ENCODE data around the gene GPHN.

DNA sequence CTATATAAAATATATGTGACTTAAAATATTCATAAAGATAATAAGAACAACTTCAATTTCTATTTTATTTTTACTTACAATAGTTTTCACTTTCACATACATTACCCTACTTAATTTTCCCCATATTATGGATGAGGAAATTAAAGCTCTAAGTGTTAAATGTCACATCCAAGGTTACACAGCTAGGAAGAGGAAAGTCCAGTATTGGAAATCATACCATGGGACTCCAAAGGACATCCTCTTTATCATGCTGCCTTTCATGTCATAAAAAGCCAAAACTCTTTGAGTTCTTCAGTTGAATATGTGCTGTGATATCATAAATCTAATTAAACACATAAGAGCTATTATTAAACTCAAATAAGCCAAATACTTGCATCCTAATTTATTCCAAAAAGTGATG lies 508.9 kb downstream of the GPHN start:
- TF ChIP-seq CTCF (IDR thresholded peaks at IDR 0.05) (no peak), POLR2A (IDR thresholded peaks at IDR 0.05) (no peak)

Data from heart left ventricle (tissue), 13 donors.